Peyer's patch (tissue), 4 donors: Measurements from ENCODE around the gene MIOS.

Experiments used
- CTCF ChIP-seq, 6 experiments: fragments of 450-650 bp in 4 of 6; fragments of 200-600 bp in 2 of 6; sonication (generic) in 1 of 6; IDR thresholded peaks; one replicate each; pipeline ENCODE4 v1.5.1; 2017 to 2019; ENCODE audit warnings: antibody characterized with exemption in 6 of 6, mild to moderate bottlenecking in 3 of 6, moderate library complexity in 1 of 6
- POLR2A ChIP-seq, 2 donors: fragments of 450-650 bp; IDR thresholded peaks; one replicate each; pipeline ENCODE4 v1.5.1; 2017; ENCODE audit warnings: antibody characterized with exemption in 2 of 2, mild to moderate bottlenecking in 2 of 2, moderate library complexity in 2 of 2

DNA sequence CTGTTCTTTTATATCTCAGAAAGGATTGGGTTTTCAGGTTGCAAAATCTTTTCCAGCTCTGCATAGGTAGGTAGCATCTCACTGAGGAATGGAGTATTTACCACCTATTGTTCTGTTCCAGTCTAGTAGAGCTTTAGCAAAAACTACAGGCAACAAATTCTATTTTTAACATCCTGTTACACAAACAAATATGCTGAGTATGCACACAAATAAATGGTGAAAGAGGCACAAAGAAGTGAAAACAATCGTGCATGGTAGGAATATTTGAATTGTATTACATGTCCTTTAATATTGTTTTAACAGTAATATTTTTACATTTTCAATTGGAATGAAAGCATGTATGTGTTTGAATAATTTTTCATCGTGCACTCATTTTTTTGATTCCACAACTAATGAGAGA lies 14.5 kb upstream of the MIOS start:
- TF ChIP-seq CTCF (IDR thresholded peaks at IDR 0.05), result no peak
- TF ChIP-seq POLR2A (IDR thresholded peaks at IDR 0.05), result no peak
